IPS-11a (cell line): ENCODE data around the gene RAD21L1.

Experiments
- H3K4me3 ChIP-seq: one replicate; pipeline ENCODE4 v1.5.1; 2013; ENCODE audit warnings: low read depth, low read length, control low read depth

The RAD21L1 gene

GRCh38 chr20:1225783-1226654 lies at the start of gene RAD21L1:
Gene RAD21L1 (plus strand): TSS chr20:1226044. CDS start chr20:1228454, 2,410 bp downstream.
- H3K4me3 ChIP-seq: peak within 1 kb of the TSS; percentile 56

GRCh38 chr20:1177680-1178079 lies 48.2 kb upstream of the RAD21L1 start:
- H3K4me3 ChIP-seq: no peak overlapping the region

- H3K4me3 ChIP-seq: no peak overlapping the region
These were observed 47.7 kb upstream of the RAD21L1 start for GRCh38 chr20:1178103-1178502.

DNA sequence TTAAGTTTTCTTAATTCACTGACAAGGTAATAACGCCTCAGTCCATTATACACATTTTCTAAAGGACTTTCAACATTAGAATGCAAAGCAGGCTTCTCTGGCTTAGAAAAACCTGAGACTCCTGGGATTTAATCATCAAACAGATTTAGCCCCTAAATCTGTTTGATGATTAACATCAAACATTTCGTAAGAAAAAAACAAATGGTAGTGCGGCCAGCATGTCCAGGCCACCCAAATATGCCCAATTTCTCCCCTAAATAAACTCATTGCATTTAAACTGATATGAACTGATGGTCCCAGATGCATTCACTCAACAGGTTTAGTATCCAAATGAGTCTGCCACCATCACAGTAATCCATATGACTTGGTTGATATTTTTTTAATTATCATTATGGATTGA lies 47.2 kb upstream of the RAD21L1 start:
- H3K4me3 ChIP-seq: no peak overlapping the region

GRCh38 chr20:1180949-1181348 lies 44.9 kb upstream of the RAD21L1 start:
- H3K4me3 ChIP-seq: no peak overlapping the region

DNA sequence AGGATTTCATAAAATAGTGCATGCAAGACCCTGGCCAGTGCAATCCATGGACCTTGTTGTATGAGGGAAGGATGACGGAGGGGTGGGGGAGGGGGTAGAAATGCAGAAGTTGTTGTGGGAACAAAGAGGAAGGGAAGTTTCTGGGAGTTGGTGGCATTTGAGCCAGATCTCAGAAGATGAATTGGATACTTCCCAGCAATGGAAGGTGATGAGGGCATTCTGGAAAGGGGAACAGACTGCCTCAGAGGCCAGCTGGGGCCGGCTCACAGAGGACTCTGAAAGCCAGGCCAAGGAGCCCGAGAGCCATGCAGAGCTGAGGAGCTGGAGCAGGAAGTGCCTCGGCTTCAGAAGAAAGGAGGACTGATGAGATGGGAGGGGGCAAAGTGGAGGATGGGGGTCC lies 43.7 kb upstream of the RAD21L1 start:
- H3K4me3 ChIP-seq: no peak overlapping the region

- no peak overlapping the region for H3K4me3 ChIP-seq
These were observed 42.7 kb upstream of the RAD21L1 start for GRCh38 chr20:1183153-1183552.

DNA sequence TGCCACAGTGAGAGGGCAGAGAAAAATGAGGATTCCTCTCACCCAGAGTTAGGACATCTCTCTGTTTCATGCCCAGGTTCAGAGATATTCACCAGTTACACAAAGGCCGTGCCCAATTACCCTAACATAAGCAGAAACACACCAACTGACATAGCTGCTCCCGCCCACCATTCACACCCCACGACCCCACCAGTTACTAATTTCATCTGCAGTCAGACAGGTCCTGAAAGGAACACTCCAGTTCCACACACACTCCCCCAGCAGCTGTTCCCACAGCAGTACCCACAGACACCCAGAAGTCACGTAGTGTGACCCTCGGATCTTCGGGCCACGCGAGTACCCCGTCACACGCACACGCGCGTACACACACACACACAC lies 41.6 kb upstream of the RAD21L1 start:
- H3K4me3 ChIP-seq: peak overlapping the region; percentile 49

DNA sequence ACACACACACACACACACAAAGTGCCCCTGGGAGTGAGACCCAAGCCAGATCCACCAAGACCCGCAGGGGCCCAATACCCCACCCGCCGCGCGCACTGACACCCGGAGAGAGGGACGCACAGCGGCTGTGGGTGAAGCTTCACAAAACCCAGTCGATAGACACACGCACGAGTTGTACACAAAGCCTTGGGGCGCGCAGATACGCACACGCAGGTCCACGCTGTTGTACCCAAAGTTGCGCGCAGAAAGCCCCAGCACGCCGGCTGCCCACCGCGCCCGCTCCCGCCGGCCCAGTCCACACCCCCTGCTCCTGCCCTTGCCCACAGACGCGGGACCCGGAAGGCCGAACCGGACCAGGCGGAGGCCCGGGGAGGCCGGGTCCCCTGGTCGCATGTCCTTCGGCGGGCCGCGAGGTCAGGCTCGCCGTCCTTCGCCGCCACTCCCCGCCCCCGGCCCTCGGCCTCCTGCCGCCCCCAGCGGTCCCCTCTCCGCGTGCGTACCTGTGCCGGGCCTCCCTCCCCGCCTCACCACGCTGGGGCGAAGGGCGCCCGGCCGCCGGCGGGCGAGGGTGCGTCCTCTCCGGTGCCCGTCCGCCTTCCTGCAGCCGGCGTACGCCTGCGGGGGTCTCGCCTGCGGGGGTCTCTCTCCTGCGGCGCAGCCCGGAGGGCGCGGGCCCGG lies 41.1 kb upstream of the RAD21L1 start, which contains the start of gene TMEM74B:
Gene TMEM74B (minus strand): TSS at position 344 of the 678 bp plus-strand sequence. CDS start 1,180 bp downstream, outside the sequence.
- peak within 1 kb of the TSS; percentile 49 for H3K4me3 ChIP-seq

- H3K4me3 ChIP-seq: peak overlapping the region; percentile 49
These were observed 40.5 kb upstream of the RAD21L1 start for GRCh38 chr20:1185316-1185741.

DNA sequence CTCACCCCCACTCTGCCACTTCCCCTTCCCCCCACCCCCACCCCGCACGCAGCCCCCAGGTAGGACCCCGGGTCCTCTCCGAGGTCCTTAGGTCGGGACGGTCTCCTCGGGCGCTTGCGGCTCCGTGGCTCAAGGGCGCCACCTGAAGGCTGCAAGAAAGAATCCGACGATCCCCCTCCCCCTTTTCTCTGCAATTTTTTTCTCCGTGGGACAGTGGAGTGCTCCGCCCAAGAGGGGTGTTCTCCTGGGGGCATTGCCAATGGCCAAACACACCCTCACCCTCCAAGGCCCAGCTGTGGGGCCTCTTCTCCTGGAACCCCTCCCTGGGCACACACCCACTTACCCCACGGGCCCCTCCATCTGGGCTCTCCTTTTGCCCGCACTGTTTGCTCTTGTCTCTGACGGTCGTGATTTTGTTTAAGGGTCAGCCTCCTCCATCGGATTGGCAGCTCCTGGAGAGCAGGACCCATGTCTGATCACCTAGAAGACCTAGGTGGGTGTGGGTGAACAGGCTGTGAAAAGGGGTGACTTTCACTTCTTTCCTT lies 40.0 kb upstream of the RAD21L1 start:
- no peak overlapping the region for H3K4me3 ChIP-seq

- no peak overlapping the region for H3K4me3 ChIP-seq
These were observed 39.4 kb upstream of the RAD21L1 start for GRCh38 chr20:1186367-1186991.

DNA sequence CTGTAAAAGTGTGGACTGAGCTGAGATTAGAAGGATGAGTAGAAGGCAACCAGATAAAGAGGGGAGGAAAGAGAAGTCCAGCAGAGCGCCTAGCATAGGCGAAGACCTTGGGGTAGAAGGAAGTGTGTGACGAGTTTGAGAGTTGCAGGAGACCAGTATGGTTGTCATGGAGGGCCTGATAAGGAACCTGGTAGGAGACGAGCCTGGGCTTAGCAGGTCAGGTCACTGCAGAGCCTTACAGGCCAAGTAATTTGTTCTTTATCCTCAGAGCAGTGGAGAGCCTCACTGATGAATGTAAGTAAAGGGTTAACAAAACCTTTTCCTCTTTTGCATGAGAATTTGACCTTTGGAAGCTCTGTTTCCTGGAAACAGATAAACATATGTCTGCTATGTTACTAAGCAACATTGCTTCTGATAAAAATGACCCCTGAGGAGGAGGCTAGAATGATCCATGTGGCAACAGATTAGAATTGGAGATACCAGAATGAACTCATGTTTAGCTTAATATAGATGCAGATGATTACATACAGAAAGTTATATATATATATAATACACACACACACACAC lies 38.2 kb upstream of the RAD21L1 start:
- no peak overlapping the region for H3K4me3 ChIP-seq

GRCh38 chr20:1188347-1188746 lies 37.5 kb upstream of the RAD21L1 start:
- no peak overlapping the region for H3K4me3 ChIP-seq

- H3K4me3 ChIP-seq: no peak overlapping the region
These were observed 36.0 kb upstream of the RAD21L1 start for GRCh38 chr20:1189827-1190226.

DNA sequence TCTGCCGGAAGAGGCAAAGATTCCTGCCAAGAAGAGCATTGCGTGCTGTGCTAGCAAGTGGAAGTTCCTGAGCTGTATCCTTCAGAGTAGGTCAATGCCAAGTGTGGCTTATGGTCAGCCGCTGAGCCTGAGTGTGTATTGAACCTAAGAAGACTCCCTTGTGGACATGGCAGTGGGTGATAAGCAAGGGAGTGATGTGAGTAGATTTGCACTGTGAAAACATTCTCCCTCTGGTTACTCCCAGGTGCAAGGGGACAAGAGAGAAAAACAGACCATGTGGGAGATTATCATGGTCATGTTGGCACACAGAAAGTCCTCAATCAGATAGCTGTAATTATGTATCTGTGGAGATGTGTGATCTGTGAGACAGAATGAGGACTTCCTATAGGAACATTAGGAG lies 35.0 kb upstream of the RAD21L1 start:
- no peak overlapping the region for H3K4me3 ChIP-seq

- no peak overlapping the region for H3K4me3 ChIP-seq
These were observed 34.5 kb upstream of the RAD21L1 start for GRCh38 chr20:1191299-1191698.

DNA sequence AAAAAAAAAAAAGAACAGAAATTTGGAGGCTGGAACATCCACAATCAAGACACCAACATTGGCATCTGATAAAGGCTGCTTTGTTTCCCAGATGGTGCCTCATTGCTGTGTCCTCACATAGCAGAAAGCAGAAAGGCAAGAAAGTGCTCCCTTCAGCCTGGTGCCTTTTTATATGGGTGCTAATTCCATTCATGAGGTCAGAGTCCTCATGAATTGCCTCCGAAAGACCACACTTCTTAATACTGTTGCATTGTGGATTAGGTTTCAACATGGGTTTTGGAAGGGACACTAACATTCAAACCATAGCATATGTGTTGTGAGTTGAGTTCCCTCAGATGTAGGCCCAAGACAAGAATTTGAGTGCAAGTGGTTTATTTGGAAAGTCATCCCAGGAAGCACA lies 30.6 kb upstream of the RAD21L1 start:
- no peak overlapping the region for H3K4me3 ChIP-seq

GRCh38 chr20:1196634-1197033 lies 29.2 kb upstream of the RAD21L1 start:
- H3K4me3 ChIP-seq: no peak overlapping the region

GRCh38 chr20:1197801-1198200 lies 28.0 kb upstream of the RAD21L1 start:
- H3K4me3 ChIP-seq: no peak overlapping the region

DNA sequence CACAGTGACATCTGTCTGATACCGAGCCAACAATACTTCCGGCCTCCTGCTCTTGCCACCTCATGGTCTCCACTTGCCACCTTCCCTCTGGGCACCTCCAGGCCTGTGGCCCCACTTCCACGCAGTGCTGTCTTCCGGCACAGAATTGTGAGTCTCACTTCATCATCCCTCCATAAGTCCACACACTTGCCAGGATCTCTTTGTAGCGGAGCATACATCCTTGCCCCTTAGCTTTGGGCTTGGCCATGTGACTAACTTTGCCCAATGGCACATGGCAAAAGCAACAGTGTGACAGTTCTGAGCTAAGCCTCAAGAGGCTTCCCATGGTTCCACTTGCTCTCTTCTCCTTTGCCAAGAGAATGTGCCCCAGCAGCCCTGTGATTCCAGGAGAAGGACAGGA lies 27.1 kb upstream of the RAD21L1 start:
- no peak overlapping the region for H3K4me3 ChIP-seq
